NCI-H510A treated with DMSO at 0.1 percent for 48 hours (cell line): ENCODE data around the gene CFAP43.
"Not testable (repeated sequence)": the region's sequence is repeated elsewhere in the genome, so short reads cannot be mapped to it uniquely, and the experiment has no call there.

Experiments
- DNase-seq: peaks from one replicate; lab custom pipeline; 2025; lab: John Stamatoyannopoulos, UW

Gene CFAP43

DNA sequence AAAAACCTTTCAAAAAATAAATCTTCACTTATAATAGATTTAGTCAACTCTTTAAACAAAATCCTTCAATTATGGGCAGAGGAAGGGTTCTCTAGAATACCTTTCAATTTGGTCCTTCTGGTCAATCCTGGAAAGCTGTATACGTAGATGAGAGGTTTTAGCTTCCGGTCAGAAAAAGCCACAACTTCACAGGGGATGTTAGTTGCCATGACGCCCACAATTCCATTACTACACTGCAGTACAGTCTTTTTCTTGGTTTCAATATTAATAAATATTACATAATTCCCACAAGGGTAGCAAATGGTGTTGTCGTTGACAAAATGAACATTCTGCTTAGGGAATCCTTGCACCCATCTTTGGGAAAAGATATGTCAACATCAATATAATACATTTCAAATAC lies 1.7 kb downstream of the CFAP43 start:
- no peak for DNase-seq

DNA sequence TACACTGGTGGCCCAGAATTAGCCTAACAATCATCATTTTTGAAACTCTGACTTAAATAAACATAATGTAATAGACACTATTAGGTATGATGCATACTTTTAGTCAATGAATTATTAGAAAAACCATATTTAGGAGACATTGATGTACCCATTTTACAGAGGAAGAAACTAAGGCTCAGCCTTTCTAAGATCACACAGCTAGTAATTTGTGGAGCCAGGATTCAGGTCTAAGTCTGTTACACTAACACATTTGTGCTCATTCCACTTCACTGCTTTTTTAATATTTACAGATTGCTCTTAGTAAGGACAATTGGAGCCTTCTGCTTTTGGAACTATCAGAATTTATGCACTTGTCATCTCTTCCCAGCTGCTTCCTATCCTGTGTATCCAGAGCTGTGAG lies 8.9 kb downstream of the CFAP43 start:
- no peak for DNase-seq

DNA sequence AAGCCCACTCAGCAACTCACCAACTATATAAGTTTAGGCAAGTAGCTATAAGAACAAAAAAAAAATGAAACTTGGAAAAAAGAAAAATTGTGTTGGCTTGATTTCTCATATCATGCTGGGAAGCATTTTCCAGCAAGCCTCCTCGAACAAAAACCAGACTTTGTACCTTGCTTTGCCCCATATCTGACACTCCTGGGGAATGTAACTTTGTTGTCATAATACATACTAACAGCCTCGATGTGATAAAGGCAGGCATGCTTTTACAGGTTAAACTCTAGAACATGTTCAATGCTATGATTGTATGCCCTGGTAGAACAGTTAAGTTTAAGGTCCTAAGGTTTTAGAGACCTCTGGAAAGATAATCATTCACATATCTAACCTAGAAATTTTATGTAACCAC lies 11.6 kb downstream of the CFAP43 start:
- no peak for DNase-seq

DNA sequence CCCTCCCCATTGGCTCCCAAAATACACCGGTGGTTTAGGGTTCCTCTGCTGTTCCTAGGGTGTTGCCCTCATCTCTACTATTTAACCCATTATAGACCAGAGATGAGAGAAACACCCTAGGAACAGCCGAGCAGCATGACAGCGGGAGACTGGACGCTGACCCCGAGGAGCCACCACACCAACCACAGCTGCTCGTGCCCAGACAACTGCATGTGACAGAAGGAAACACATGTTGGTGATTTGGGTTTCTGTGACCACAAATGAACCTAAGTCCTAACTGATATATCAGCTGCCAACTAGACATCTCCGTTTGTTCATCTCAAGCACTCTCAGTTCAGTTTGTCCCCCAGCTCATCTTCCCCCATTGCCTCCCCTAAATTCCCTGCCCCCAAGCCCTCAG lies 13.4 kb downstream of the CFAP43 start:
- no peak for DNase-seq

DNA sequence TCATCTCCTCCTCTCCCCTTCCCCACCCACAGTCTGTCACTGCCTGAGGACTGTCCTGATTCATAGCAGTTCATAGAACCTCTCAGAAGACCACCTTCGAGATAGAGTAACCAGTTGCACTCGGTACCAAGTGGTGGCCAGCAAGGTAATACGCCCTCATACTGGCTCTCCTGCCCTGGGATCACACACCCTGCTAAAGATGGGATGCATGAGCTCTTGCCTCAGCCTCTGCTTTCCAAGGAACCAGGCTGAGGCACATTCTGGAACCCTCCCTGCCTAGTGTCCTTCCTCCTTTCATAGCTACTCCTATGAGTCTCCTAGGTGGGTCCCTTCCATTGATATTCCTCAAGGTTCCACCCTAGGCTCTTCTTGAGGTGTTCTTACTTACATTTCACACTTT lies 15.5 kb downstream of the CFAP43 start:
- DNase-seq, result no peak

DNA sequence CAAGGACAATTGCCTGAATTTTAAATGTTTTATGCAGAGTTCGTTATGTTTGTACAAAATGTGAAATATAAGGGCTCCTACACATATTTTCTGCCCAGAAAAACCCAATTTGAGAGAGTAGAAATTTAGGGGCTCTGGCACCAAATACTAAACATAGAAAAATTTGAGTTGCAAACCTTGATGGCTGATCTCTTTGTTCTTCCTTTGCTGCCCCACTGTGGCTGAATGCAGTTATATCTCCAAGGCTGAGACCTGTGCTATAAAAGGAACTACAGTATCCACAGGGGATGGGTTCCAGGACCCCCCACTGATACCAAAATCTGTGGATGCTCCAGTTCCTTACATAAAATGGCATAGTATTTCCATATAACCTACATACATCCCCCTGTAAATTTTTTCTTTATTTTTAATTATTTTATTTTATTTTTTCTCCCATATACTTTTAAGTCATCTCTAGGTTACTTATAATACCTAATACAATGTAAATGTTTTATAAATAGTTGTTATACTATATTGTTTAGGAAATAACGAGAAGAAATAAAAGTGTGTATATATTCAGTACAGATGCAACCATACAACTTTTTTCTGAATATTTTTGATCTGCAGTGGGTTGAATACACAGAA lies 22.5 kb downstream of the CFAP43 start:
- DNase-seq, result peak; percentile 75

DNA sequence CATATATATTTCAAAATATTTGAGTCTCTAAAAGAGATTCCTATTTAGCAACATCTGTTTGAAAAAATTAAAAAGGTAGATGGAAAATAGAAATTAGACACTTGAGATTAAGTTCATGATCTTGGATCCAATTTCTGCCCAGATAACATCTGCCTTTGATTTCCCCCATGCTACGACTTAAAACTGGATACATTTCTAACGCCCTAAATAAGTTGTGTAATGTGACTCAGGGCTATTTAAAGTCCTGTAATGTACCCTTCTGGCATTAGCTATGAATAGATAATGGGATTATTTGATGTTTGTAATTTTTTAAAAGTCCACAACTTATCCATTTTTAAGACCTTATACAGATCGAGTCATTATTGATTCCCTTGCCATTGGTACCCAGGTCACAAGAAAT lies 23.4 kb downstream of the CFAP43 start:
- DNase-seq, result no peak

DNA sequence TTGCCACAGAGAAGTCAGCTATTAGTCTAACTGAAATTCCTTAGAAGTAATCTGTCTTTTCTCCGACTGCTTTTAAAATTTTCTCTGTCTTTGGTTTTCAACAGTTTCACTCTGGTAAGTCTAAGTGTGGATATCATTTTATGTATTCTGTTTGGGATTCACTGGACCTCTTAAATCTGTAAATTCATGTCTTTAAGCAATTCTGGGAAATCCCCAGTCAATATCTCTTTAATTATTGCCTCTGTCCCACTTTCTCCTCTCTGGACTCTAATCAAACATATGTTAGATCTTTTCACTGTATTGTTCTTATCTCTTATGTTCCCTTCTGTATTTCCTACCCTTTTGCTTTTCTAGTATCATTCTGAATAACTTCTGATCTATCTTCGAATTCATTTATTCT lies 29.9 kb downstream of the CFAP43 start:
- no peak for DNase-seq

DNA sequence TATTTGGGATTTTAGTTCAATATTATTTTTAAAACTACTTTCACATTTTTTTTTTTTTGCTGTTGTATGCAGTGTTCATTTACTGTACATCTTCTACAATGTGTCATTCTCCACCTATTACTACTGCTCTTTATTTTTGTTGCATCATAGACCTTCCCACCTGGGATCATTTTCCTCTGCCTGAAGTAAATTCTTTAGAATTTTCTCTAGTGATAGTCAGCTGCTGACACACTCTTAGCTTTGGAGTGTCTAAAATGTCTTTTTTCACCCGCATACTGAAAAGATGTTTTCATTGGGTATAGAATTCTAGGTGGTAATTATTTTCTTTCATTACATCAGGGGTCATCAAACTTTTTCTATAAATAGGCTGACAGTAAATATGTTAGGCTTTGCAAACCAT lies 30.5 kb downstream of the CFAP43 start:
- DNase-seq, result no peak

DNA sequence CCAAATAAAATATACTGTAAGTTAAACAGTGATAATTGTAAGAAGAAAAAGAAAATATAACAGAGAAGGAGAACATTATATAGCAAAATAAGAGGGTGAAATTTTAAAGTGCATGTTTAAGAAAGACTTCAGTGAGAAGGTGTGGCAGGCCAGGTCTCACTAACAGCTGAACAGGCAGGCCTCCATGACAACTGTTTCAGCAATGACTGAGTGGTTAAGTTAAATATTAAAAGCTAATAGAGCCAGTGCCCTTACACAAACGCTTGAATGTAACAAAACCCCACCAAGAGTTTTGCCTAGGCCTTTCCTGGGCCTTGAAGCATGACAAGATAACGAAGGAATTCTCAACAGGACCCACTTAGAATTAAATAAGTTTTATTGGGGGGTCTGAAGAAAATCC lies 32.6 kb downstream of the CFAP43 start:
- DNase-seq, result no peak

DNA sequence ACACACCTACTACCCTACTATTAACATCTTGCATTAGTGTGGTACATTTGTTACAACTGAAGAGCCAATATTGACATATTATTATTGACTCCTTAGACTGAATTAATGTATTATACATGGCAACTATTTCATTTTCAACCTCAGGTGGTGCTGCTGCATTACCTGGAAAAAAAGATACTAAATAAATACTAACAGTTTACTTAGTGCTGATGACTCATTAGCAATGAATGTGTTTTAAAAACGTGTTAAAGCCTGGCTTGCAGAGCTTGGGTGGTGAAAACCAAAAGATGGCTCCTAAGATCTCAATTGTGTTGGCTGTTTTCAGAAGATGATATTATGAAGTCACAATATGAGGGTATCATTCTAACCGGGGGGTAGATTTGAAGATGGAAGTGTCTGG lies 34.8 kb downstream of the CFAP43 start:
- peak; percentile 59 for DNase-seq

DNA sequence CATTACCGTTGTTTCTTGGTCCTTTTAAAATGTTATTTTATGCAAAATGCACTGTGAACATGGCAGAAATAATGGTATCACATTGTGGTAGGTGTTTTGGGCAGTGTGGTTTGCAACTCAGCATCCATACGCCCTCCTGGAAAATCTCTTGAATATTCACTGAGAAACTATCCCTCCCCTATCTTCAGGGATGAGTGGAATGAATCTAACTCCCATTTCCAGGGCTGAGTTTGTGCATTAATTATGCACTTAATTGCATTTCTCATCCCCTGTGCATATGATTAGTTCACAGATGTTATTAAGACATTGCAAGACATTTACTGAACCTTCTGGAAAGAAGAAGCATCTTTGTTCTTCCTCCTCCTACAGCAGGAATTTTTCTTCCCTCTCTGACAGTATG lies 36.5 kb downstream of the CFAP43 start:
- no peak for DNase-seq

DNA sequence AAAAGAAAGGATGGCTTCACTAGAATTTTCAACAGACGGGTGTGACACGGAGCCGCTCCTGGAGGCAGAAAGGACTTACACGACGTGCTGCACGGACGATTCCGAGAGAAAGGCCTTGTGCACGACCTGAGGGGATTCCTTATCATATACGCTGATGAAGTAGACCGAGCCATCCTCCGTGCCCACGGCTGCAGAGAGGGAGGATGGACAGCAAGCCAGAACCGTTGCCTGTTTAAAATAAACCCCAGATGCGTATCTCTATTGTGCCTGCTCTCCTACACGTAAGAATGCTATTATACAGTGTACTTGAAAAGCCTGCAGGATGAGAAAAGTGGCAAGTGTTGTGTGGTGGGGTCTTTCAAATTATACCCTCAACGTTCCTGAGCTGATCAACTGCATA lies 38.4 kb downstream of the CFAP43 start:
- no peak for DNase-seq

DNA sequence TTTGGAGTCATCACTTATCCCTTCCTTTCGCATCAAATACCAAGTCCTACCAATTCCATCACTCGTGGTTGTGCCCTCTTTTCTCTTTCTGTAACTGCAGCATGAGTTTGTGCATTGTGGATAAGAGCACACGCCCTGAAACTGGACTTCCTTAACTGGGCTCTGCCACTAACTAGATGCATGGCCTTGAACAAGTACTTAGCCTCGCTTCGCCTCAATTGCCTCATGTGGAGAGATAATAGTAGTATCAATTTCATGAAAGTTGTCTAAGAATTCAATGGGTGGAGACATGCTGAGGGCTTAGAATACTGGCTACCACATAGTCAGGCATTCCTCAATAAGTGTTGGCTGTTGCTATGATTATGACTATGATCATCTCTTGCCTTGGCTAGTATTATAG lies 41.5 kb downstream of the CFAP43 start:
- no peak for DNase-seq

DNA sequence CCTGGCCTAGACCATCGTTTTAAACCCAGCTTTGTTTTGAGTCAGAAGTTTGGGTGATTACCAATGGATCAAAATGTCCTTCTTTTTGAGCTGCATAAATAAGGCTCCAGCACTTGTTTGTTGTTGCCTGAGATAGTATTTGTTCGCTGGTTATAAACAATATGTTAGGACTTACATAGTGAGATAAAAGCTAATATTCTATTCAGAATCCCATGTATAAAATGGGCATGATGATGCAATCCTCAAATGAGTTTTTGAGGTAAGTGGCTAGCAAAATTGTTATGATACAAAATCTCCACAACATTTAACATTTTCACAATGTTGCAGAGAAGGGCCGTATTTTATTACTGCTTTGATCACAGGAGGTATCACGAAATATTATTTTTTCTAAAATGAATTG lies 48.5 kb downstream of the CFAP43 start:
- DNase-seq, result no peak

DNA sequence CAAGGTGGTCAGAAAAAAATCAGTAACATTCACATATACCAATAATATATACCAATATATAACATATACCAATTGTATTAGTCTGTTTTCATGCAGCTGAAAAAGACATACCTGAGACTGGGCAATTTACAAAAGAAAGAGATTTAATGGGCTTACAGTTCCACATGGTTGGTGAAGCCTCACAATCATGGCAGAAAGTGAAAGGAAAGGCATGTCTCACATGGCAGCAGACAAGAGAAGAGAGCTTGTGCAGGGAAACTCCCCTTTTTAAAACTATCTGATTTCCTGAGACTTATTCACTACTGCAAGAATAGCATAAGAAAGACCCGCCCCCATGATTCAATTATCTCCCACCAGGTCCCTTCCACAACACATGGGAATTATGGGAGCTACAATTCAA lies 58.0 kb downstream of the CFAP43 start:
- DNase-seq, result not testable (repeated sequence)

DNA sequence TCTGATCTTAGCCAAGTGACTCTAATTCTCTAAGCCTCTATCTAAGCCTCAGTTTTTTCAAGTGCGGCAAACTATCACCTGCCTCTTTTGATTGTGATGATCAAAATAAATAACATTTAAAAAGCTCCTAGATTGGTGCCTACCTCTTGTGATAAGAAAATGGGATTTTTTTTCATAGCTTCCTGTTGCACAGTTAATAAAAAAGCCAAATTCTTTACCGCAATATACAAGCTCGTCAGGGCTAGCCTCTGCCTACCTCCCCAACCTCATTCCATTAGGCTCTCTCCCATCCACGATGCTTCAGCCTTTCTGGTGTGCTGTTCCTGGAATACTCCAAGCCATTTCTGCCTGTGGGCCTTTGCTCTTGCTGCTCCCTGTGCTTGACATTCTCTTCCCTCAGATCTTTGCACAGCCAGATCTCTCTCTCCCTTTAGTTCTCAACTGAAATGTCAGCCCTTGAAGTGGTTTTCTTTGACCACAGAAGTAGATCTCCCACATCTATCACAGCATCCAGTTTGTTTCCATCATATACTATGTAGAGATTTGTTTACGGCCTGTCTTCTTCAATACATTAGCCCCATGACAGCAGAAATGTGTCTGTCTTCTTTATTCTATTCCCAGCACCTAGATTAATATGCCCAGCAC lies 61.4 kb downstream of the CFAP43 start:
- DNase-seq, result no peak

DNA sequence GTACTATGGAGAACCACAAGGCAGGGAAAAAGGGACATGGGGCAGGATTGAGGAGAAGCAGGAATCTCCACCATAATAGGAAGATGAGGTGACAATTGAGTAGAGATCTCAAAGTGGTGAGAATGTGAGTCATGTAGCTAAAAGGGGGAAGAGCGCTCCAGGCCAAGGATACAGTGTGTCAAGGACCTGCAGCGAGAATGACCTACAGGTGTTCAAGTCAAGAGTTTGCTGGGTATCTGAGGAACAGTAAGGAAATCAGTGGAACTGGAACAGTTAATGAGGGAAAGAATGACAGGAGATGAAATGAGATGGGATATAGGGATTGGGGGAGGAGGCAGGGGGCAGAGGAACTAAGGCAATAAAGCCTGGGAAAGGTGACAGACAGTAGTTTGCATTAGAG lies 76.6 kb downstream of the CFAP43 start:
- DNase-seq, result no peak

DNA sequence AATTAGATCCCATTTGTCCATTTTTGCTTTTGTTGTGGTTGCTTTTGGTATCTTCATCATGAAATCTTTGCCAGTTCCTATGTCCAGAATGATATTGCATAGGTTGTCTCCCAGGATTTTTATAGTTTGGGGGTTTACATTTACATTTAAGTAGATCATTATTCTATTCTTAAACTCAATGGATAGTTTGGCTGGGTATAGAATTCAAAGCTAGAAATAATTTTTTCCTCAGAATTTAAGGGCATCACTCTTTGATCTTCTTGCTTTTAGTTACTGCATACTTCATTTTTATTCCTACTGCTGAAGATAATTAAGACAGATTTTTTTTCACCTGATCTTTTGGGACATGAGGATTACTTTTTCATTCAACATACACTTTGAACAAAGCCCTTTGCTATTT lies 80.4 kb downstream of the CFAP43 start:
- DNase-seq, result no peak

DNA sequence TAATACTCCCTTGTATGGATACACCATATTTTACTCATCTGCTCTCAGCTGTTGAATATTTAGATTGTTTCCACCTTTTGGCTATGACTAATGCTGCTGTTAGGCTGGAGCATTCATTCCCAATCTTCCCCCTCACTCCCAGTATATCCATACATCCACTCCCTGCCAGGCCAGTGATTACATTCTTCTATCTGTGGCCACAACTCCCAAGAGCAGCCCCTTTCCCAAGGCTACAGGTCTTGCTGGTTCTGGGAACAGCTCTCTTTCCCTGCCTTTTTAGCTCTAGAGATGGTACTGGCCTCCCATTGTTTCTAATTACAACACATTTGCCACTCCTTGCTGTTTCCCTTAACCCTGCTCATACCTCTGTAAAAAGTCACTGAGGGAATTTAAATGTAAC lies 82.0 kb downstream of the CFAP43 start:
- no peak for DNase-seq

DNA sequence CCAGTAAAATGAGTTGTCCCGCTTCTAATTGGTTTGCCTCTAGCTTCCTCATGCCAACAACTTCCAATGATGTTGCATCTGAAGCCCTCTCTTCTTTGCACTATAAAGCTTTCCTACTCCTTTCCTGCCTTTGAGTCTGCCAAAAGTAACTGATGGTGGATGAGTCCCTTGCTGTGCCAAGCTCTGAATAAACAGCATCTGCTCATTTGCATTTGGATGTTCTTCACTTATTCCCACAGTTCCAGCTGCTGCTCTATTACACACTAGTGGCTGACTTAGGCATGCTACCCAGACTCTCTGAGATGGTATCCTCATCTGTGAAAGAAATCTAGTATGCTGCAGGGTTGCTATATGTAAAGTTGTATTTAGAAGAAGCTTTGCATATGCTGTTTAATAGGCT lies 85.3 kb downstream of the CFAP43 start:
- DNase-seq, result no peak

DNA sequence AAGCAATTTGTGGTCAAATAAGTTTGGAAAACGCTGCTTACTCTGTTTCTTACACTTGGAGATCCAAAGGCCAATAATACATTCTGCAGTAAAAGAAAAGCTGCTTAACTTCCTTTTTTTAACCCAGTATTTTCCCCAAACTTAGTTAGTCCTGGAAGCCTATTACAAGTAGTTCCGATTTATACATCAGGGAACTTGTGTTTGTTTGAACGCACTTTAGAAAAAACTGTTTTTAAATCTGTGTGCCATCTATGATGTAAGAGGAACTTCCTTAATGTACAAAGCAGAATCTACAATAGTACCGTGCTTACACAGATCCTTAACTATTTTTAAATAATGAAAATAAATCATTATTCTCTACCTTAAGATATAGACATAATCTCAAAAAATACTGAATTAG lies 87.2 kb downstream of the CFAP43 start:
- no peak for DNase-seq

DNA sequence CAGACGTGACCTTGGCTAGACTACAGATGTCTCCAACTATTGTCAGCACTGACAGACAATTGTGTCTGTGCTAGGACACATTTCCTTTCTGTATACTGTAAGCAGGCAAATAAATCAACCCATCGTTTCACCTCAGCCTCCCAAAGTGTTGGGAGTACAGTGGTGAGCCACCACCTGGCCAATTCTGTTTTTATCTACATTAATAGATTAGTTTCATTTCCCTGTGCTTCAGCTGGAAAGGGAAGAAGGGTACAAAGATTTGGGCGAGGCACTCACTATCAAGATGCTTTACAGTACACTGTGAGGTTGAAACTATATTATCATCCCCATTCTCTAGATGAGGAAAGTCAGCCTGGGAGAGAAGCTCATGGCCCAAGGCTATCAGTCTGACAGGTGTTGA lies 88.3 kb downstream of the CFAP43 start:
- DNase-seq, result no peak

DNA sequence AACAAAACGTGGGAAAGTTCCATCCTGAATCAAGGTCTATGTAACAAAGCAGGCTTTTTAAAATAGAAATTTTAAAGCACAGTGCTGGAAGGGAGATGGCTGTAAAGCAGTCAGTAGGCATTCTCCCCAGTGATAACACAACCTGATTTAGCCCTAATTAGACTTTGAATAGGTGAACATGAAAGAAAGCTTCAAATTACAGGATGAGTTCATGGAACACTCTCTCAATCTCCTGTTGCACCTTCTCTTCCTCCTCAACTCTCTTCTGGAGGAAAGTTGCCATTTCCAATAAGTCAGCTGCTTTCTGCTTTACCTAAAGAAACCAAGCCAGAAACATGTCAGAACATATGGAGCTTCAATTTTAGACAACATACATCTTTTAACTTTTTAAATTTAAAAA lies 90.1 kb downstream of the CFAP43 start:
- DNase-seq, result no peak
